Measurements from ENCODE around the gene DGKE. TPM values are rescaled to one million over a fixed set of nuclear protein-coding genes. Genes with fewer than 3 reads are reported as not detected.

Gene DGKE
- total RNA-seq, 4 donors from 2014 or later, result 7.2 to 21.7 (median 14.7) TPM

DNA sequence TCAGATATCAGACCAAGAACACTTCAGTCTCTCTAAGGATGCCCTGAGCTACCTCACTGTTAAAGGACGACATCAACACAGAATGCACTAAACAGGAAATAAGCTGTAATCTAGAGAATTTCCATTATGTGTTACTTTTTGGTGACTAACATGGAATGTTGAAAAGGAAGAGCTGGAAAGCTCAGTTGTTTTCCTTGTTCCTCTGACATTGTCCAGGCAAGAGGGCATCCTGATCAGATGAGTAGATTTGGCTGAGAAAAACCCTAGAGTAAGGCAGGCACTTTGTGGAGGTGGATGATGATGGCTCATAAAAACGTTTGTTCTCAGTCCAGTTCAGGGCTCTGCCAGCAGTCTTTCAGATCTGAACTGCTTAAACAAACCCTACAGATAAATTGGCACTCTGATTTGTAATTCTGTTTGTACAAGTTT is 34.0 kb downstream of the DGKE start:
- 31 to 38% methylated on average over 2 of the region's 2 CpGs for WGBS, 2 donors
- intact Hi-C loops (cut with DNase I), result no loop called here
- Histone ChIP-seq H3K27me3 (no peaks in the 10 kb centered on the region), H3K27ac (no peak overlapping the region), H3K4me3 (replicated peaks in 1 of 3) (no peak overlapping the region), H3K4me1 (peaks cover 0 to 9% of the 10 kb centered on the region in 2 donors), H3K36me3 (peaks cover 0 to 4% of the 10 kb centered on the region in 2 donors), H3K9me3 (no peaks in the 10 kb centered on the region)
- DNase-seq, result no peak
- TF ChIP-seq, protein P1, sequence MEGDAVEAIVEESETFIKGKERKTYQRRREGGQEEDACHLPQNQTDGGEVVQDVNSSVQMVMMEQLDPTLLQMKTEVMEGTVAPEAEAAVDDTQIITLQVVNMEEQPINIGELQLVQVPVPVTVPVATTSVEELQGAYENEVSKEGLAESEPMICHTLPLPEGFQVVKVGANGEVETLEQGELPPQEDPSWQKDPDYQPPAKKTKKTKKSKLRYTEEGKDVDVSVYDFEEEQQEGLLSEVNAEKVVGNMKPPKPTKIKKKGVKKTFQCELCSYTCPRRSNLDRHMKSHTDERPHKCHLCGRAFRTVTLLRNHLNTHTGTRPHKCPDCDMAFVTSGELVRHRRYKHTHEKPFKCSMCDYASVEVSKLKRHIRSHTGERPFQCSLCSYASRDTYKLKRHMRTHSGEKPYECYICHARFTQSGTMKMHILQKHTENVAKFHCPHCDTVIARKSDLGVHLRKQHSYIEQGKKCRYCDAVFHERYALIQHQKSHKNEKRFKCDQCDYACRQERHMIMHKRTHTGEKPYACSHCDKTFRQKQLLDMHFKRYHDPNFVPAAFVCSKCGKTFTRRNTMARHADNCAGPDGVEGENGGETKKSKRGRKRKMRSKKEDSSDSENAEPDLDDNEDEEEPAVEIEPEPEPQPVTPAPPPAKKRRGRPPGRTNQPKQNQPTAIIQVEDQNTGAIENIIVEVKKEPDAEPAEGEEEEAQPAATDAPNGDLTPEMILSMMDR (IDR thresholded peaks at IDR 0.05), result no peak
- no peak for TF ChIP-seq POLR2A (IDR thresholded peaks at IDR 0.05)

DNA sequence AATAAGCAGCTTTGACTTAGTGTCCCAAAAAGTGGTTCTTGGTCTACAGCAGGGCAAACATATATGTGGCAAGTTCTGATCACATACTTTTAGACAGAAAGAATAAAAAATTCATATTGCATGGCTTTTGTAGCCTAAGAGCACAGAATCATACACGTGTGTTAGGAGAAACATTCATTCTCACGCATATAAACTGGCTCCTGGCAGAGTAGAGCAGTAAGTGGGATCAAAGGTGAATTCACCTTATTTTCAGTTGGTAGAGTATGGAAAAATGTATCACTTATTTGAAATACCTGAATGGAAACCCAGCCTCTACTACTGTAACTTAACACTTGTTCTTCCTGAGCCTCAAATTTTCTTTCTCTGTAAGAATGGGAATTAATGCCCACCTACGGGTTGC is 34.8 kb downstream of the DGKE start:
- no peak overlapping the region for H3K27ac ChIP-seq

DNA sequence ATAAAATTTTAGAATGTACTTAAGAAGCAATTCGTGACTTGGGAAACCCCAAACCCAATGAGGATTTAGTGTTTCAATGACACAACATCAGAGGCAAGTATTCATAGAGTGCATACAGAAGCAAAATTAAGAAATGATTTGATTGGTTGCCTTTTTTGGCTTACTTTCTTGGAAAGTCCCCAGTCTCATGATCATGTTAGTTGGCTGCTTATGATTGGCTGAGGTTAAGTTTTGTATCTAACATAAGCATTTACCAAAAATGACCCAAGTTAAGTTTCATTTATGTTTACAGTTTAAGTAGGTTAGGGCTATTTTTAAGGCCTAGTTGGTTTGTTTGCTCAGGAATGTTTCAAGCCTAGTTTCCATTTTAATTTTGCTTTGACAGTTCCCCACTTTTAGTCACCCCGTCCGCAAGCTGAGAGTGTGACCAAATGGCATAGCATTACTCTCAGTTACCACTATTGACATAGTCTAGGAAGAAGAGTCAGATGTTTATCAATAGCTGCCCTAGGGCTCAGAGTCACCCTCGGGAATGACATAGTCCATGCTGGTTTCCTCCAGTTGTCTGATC is 36.2 kb downstream of the DGKE start:
- H3K9me3 ChIP-seq, result no peaks in the 10 kb centered on the region
- WGBS, 2 donors, result 84 to 86% methylated on average over 4 of the region's 4 CpGs
- intact Hi-C loops (cut with DNase I), result no loop called here

More for the DNA sequence above, 34.8 kb downstream of the DGKE start:
- Histone ChIP-seq H3K27me3 (no peaks in the 10 kb centered on the region), H3K9me3 (no peaks in the 10 kb centered on the region), H3K4me1 (peaks cover 0 to 9% of the 10 kb centered on the region in 2 donors), H3K4me3 (replicated peaks in 1 of 3) (no peak overlapping the region), H3K36me3 (peaks cover 0 to 3% of the 10 kb centered on the region in 2 donors)
- intact Hi-C loops (cut with DNase I), result no loop called here
- no peak for DNase-seq
- TF ChIP-seq POLR2A (IDR thresholded peaks at IDR 0.05), result no peak
- TF ChIP-seq, protein P1 (IDR thresholded peaks at IDR 0.05), result no peak
- WGBS, 2 donors, result 91 to 98% methylated on average over 3 of the region's 3 CpGs

DNA sequence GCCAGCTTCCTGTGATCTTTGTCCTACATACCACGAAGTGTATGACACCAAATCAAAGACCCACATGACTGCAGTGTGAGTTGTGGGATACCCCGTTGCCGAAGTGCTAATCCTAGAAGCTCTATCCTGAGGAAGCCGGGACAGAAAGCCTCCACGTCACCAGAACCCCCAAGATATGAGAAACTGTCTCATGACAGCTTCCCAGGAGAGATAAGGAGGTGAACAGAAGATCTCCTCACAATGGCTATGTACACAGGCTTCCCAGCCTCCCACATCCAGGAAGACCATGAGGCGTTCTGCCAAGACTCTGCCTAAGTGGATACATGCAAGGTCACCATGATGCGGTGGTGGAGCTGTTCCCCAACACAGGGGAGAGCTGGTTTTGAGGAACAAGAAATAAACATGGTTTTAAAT is 42.8 kb downstream of the DGKE start:
- H3K27ac ChIP-seq, result no peak overlapping the region
- no peak overlapping the region for H3K4me3 ChIP-seq (replicated peaks in 1 of 3)
- no peaks in the 10 kb centered on the region for H3K36me3 ChIP-seq
- intact Hi-C loops (cut with DNase I), result no loop called here
- H3K4me1 ChIP-seq, result no peaks in the 10 kb centered on the region
- WGBS, 2 donors, result 77 to 79% methylated on average over 7 of the region's 7 CpGs
- no peak for DNase-seq
- H3K27me3 ChIP-seq, result no peaks in the 10 kb centered on the region
- TF ChIP-seq POLR2A (IDR thresholded peaks at IDR 0.05), result no peak
- TF ChIP-seq, protein P1 (IDR thresholded peaks at IDR 0.05), result no peak
- no peaks in the 10 kb centered on the region for H3K9me3 ChIP-seq

More for the DNA sequence above, 36.2 kb downstream of the DGKE start:
- Histone ChIP-seq H3K27me3 (no peaks in the 10 kb centered on the region), H3K4me3 (replicated peaks in 1 of 3) (no peak overlapping the region), H3K4me1 (peaks cover 0 to 9% of the 10 kb centered on the region in 2 donors), H3K27ac (no peak overlapping the region), H3K36me3 (no peaks in the 10 kb centered on the region)
- TF ChIP-seq POLR2A (IDR thresholded peaks at IDR 0.05), result no peak
- TF ChIP-seq, protein P1 (IDR thresholded peaks at IDR 0.05), result no peak
- no peak for DNase-seq

DNA sequence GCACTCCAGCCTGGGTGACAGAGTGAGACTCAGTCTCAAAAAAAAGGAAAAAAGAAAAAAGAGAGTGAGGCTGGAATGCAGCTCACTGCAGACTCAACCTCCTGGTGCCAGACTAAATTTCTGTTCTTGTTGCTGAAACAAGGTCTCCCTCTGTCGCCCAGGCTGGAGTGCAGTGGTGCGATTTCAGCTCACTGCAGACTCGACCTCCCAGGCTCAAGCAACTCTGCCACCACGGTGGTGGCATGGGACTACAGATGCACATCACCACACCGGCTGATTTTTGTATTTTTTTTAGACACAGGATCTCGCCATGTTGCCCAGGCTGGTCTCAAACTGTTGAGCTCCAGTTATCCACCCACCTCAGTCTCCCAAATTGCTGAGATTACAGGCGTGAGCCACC is 45.3 kb downstream of the DGKE start:
- Histone ChIP-seq H3K9me3 (no peaks in the 10 kb centered on the region), H3K4me1 (no peaks in the 10 kb centered on the region), H3K27ac (no peak overlapping the region), H3K36me3 (no peaks in the 10 kb centered on the region), H3K27me3 (no peaks in the 10 kb centered on the region), H3K4me3 (replicated peaks in 1 of 3) (no peak overlapping the region)
- WGBS, 2 donors, result 90 to 93% methylated on average over 7 of the region's 7 CpGs
- DNase-seq, result no peak
- intact Hi-C loops (cut with DNase I), result no loop called here
- TF ChIP-seq, protein P1 (IDR thresholded peaks at IDR 0.05), result no peak
- no peak for TF ChIP-seq POLR2A (IDR thresholded peaks at IDR 0.05)
